VCaP (cell line): Measurements from ENCODE around the gene MTTP.

ENCODE experiments used
- H3K27ac ChIP-seq: fragments of 450-650 bp; 2 replicates; pipeline ENCODE4 v1.5.1; 2017
- TF ChIP-seq, protein P1 (sequence below): fragments of 450-650 bp; conservative IDR thresholded peaks from 2 replicates; pipeline ENCODE4 v1.5.1; 2017; ENCODE audit warnings: mild to moderate bottlenecking, moderate library complexity

The MTTP gene

GRCh38 chr4:99630857-99631360, 56.3 kb downstream of the MTTP start:
- H3K27ac ChIP-seq, result no peak overlapping the region

DNA sequence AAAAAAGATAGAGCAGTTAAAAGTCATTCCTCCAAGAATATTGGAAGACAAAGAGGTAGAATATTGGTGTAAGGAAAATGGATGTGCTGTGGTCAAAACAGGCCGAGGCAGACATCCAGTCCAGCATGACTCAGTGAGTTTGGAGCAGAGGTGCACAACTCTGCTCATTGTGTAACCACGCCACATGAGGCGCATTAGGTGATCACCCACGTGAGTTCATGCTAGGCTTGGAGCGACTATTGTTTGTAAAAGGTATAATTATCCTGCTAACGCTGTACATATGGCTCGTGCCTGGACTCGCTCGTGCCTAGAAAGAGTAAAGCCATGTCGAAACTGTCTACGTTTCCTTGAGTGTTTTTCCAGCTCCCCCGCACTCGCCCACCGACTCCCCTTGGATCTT, 59.1 kb downstream of the MTTP start:
- no peak overlapping the region for H3K27ac ChIP-seq
- TF ChIP-seq, protein P1, sequence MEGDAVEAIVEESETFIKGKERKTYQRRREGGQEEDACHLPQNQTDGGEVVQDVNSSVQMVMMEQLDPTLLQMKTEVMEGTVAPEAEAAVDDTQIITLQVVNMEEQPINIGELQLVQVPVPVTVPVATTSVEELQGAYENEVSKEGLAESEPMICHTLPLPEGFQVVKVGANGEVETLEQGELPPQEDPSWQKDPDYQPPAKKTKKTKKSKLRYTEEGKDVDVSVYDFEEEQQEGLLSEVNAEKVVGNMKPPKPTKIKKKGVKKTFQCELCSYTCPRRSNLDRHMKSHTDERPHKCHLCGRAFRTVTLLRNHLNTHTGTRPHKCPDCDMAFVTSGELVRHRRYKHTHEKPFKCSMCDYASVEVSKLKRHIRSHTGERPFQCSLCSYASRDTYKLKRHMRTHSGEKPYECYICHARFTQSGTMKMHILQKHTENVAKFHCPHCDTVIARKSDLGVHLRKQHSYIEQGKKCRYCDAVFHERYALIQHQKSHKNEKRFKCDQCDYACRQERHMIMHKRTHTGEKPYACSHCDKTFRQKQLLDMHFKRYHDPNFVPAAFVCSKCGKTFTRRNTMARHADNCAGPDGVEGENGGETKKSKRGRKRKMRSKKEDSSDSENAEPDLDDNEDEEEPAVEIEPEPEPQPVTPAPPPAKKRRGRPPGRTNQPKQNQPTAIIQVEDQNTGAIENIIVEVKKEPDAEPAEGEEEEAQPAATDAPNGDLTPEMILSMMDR, result no peak

More at GRCh38 chr4:99630857-99631360, 56.3 kb downstream of the MTTP start:
- TF ChIP-seq, protein P1, result no peak

DNA sequence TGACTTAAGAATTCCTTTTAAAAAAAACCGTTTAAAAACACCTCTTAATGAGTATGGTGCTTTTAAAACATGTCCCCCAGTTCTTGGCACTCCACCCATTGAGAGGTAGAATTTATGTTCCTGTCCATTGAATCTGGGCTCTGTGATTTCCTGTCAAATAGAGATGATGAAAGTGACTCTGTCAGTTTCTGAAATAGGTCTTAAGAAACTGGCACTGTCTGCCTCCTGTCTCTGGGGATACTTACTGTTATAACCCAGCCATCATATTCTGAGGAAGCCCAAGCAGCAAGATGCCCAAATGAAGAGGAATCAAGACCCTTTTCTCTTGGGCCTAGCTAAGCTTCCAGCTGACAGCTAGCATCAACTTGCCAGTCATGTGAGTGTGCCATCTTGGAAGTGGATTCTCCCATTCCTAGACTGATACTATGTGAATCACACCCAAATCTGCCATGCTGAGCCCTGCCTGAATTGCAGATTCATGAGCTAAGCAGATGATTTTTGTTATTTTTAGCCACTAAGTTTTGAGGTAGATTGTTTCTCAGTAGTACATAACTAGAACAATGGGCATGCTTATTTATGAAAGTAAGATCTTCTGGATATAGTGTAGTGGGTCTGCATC, 60.2 kb downstream of the MTTP start:
- TF ChIP-seq, protein P1, result no peak
- H3K27ac ChIP-seq, result no peak overlapping the region

DNA sequence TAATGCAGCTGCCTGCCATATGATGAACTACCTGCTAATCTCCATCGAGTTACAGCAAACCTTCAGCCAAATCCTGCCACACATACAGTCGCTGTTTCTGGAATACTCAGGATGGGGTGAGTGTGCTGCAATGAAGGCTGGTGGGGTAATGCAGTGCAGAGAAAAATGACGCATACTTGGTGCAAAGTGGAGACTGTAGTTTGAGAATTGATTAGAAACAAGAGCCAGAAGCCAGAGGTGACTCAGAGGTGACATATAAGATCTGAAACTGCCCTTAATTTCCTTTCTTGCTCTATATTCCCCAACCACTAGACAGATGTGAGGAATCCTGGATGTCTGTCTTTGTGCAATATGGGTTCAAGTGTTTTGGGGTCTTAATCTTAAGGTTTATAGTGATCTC, 61.0 kb downstream of the MTTP start:
- H3K27ac ChIP-seq, result no peak overlapping the region
- TF ChIP-seq, protein P1, result no peak

DNA sequence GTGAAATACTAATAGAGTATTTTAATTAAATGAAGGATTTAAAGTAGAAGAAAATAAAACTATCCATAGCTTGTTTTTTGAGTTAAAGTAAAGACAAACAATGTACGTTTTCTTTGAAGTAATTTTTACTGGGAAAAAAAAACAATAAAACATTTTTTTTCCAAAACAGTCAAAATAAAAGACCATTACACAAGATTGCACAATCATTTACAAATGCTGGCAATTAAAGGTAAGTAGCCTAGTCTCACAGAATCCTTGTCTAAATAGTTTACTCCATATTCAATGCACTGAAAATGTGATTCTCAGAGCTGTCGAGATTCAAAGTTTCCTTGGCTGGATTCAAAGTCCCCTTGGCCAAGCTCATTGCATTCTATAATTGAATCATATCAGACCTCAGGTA, 61.8 kb downstream of the MTTP start:
- TF ChIP-seq, protein P1, result no peak
- H3K27ac ChIP-seq, result no peak overlapping the region

GRCh38 chr4:99637174-99637573, 62.5 kb downstream of the MTTP start:
- H3K27ac ChIP-seq, result no peak overlapping the region
- TF ChIP-seq, protein P1, result no peak

GRCh38 chr4:99640676-99641075, 66.1 kb downstream of the MTTP start:
- H3K27ac ChIP-seq, result no peak overlapping the region
- TF ChIP-seq, protein P1, result no peak
